ENCODE measurements around the gene DOCK4. TPM values are rescaled to one million over a fixed set of nuclear protein-coding genes. Genes with fewer than 3 reads are reported as not detected.

DOCK4 gene
- total RNA-seq, 1 donor from 2014 or later = 32.2 TPM

- no peak overlapping the region for H3K27ac ChIP-seq (ENCODE audit: low read depth, low read length)
- FAIRE-seq = no peak
Observed at GRCh38 chr7:111920329-111920728, 285.9 kb downstream of the DOCK4 start.

GRCh38 chr7:111919631-111920179 lies 286.5 kb downstream of the DOCK4 start:
- no peaks in the 10 kb centered on the region for H3K27me3 Mint-ChIP-seq (ENCODE audit: low read depth, unreplicated experiment)
- Histone ChIP-seq H3K9me3 (ENCODE audit: insufficient read depth, low read depth, low read length) (no peaks in the 10 kb centered on the region), H3K4me2 (ENCODE audit: low read length) (peak overlapping the region; percentile 54), H3K27me3 (ENCODE audit: insufficient read depth, low read length) (peaks cover 23% of the 10 kb centered on the region), H3K79me2 (ENCODE audit: insufficient read depth, low read length) (no peaks in the 10 kb centered on the region), H3K4me3 (ENCODE audit: insufficient read depth, low read depth, low read length) (no peak overlapping the region), H3K9ac (ENCODE audit: low read length) (no peak overlapping the region), H3K36me3 (ENCODE audit: insufficient read depth, low read length) (no peaks in the 10 kb centered on the region), H3K4me1 (ENCODE audit: insufficient read depth, low read length) (peaks cover 3% of the 10 kb centered on the region), H2AFZ (ENCODE audit: low read depth, low read length) (no peak overlapping the region), H4K20me1 (ENCODE audit: insufficient read depth, low read length) (peaks cover 25% of the 10 kb centered on the region), H3K27ac (ENCODE audit: low read depth, low read length) (no peak overlapping the region)
- no peak for FAIRE-seq
- peak; percentile 82 for DNase-seq (ENCODE audit: low read depth)
- H3K4me1 Mint-ChIP-seq (ENCODE audit: low read depth, unreplicated experiment) = peaks cover 20% of the 10 kb centered on the region
- no peak for TF ChIP-seq EZH2 (IDR thresholded peaks at IDR 0.05; ENCODE audit: insufficient read depth, low read length)
- no peak for TF ChIP-seq CTCF (IDR thresholded peaks at IDR 0.05; ENCODE audit: insufficient read depth, low read depth, low read length)
- H3K36me3 Mint-ChIP-seq (ENCODE audit: low read depth, unreplicated experiment) = no peaks in the 10 kb centered on the region
- no peak overlapping the region for H3K27ac Mint-ChIP-seq (ENCODE audit: unreplicated experiment)
- H3K9me3 Mint-ChIP-seq (ENCODE audit: unreplicated experiment) = no peaks in the 10 kb centered on the region
- no peak overlapping the region for H3K4me3 Mint-ChIP-seq (ENCODE audit: unreplicated experiment)

More at GRCh38 chr7:111920329-111920728, 285.9 kb downstream of the DOCK4 start:
- Mint-ChIP-seq H3K36me3 (ENCODE audit: low read depth, unreplicated experiment) (no peaks in the 10 kb centered on the region), H3K4me1 (ENCODE audit: low read depth, unreplicated experiment) (peaks cover 20% of the 10 kb centered on the region), H3K4me3 (ENCODE audit: unreplicated experiment) (no peak overlapping the region), H3K27me3 (ENCODE audit: low read depth, unreplicated experiment) (no peaks in the 10 kb centered on the region), H3K27ac (ENCODE audit: unreplicated experiment) (no peak overlapping the region), H3K9me3 (ENCODE audit: unreplicated experiment) (no peaks in the 10 kb centered on the region)
- Histone ChIP-seq H3K79me2 (ENCODE audit: insufficient read depth, low read length) (no peaks in the 10 kb centered on the region), H4K20me1 (ENCODE audit: insufficient read depth, low read length) (peaks cover 25% of the 10 kb centered on the region), H3K4me3 (ENCODE audit: insufficient read depth, low read depth, low read length) (no peak overlapping the region), H3K27me3 (ENCODE audit: insufficient read depth, low read length) (peaks cover 18% of the 10 kb centered on the region), H3K9ac (ENCODE audit: low read length) (no peak overlapping the region), H3K4me1 (ENCODE audit: insufficient read depth, low read length) (peaks cover 3% of the 10 kb centered on the region), H3K36me3 (ENCODE audit: insufficient read depth, low read length) (no peaks in the 10 kb centered on the region), H3K9me3 (ENCODE audit: insufficient read depth, low read depth, low read length) (no peaks in the 10 kb centered on the region), H3K4me2 (ENCODE audit: low read length) (peak overlapping the region; percentile 54), H2AFZ (ENCODE audit: low read depth, low read length) (no peak overlapping the region)
- DNase-seq (ENCODE audit: low read depth) = no peak
- no peak for TF ChIP-seq CTCF (IDR thresholded peaks at IDR 0.05; ENCODE audit: insufficient read depth, low read depth, low read length)

GRCh38 chr7:111919164-111919563 lies 287.0 kb downstream of the DOCK4 start:
- no peak overlapping the region for H3K27ac Mint-ChIP-seq (ENCODE audit: unreplicated experiment)
- H3K36me3 Mint-ChIP-seq (ENCODE audit: low read depth, unreplicated experiment) = peaks cover 3% of the 10 kb centered on the region
- TF ChIP-seq CTCF (IDR thresholded peaks at IDR 0.05; ENCODE audit: insufficient read depth, low read depth, low read length) = no peak
- no peak for TF ChIP-seq EZH2 (IDR thresholded peaks at IDR 0.05; ENCODE audit: insufficient read depth, low read length)
- H3K4me1 ChIP-seq (ENCODE audit: insufficient read depth, low read length) = peaks cover 3% of the 10 kb centered on the region
- H3K9me3 Mint-ChIP-seq (ENCODE audit: unreplicated experiment) = no peaks in the 10 kb centered on the region
- H3K27me3 ChIP-seq (ENCODE audit: insufficient read depth, low read length) = peaks cover 25% of the 10 kb centered on the region
- no peak for DNase-seq (ENCODE audit: low read depth)
- no peak overlapping the region for H3K9ac ChIP-seq (ENCODE audit: low read length)
- FAIRE-seq = no peak
- no peaks in the 10 kb centered on the region for H3K27me3 Mint-ChIP-seq (ENCODE audit: low read depth, unreplicated experiment)
- H3K9me3 ChIP-seq (ENCODE audit: insufficient read depth, low read depth, low read length) = no peaks in the 10 kb centered on the region
- no peak overlapping the region for H2AFZ ChIP-seq (ENCODE audit: low read depth, low read length)
- H3K79me2 ChIP-seq (ENCODE audit: insufficient read depth, low read length) = no peaks in the 10 kb centered on the region
- no peak overlapping the region for H3K4me3 ChIP-seq (ENCODE audit: insufficient read depth, low read depth, low read length)
- peak overlapping the region; percentile 54 for H3K4me2 ChIP-seq (ENCODE audit: low read length)
- no peak overlapping the region for H3K27ac ChIP-seq (ENCODE audit: low read depth, low read length)
- H3K4me1 Mint-ChIP-seq (ENCODE audit: low read depth, unreplicated experiment) = peaks cover 20% of the 10 kb centered on the region
- no peak overlapping the region for H3K4me3 Mint-ChIP-seq (ENCODE audit: unreplicated experiment)
- peaks cover 25% of the 10 kb centered on the region for H4K20me1 ChIP-seq (ENCODE audit: insufficient read depth, low read length)
- no peaks in the 10 kb centered on the region for H3K36me3 ChIP-seq (ENCODE audit: insufficient read depth, low read length)
